NCI-H2227 (cell line): Measurements from ENCODE around the gene CEP78.

Experiments used
- DNase-seq: peaks from one replicate; lab custom pipeline; 2025; ENCODE audit not compliant: unreplicated experiment; lab: John Stamatoyannopoulos, UW

The CEP78 gene

GRCh38 chr9:78306222-78307076 lies 70.6 kb downstream of the CEP78 start:
- DNase-seq: no peak

- no peak for DNase-seq
Observed at GRCh38 chr9:78307360-78307759, 71.5 kb downstream of the CEP78 start.

- no peak for DNase-seq
Observed at GRCh38 chr9:78309066-78309465, 73.2 kb downstream of the CEP78 start.

GRCh38 chr9:78311075-78311474 lies 75.2 kb downstream of the CEP78 start:
- no peak for DNase-seq

GRCh38 chr9:78311886-78312524 lies 76.1 kb downstream of the CEP78 start:
- DNase-seq: no peak

- no peak for DNase-seq
Observed at GRCh38 chr9:78314550-78314949, 78.7 kb downstream of the CEP78 start.

- DNase-seq: no peak
Observed at GRCh38 chr9:78314953-78315870, 79.3 kb downstream of the CEP78 start.

- DNase-seq: no peak
Observed at GRCh38 chr9:78316166-78316892, 80.5 kb downstream of the CEP78 start.

- DNase-seq: no peak
Observed at GRCh38 chr9:78319197-78320029, 83.5 kb downstream of the CEP78 start.

GRCh38 chr9:78320030-78320693 lies 84.3 kb downstream of the CEP78 start:
- DNase-seq: no peak

- no peak for DNase-seq
Observed at GRCh38 chr9:78320875-78321496, 85.1 kb downstream of the CEP78 start.

GRCh38 chr9:78321505-78321904 lies 85.6 kb downstream of the CEP78 start:
- no peak for DNase-seq

- no peak for DNase-seq
Observed at GRCh38 chr9:78324068-78324650, 88.3 kb downstream of the CEP78 start.

- DNase-seq: no peak
Observed at GRCh38 chr9:78324682-78325081, 88.8 kb downstream of the CEP78 start.

GRCh38 chr9:78325343-78325742 lies 89.5 kb downstream of the CEP78 start:
- peak; percentile 39 for DNase-seq

GRCh38 chr9:78325846-78326360 lies 90.0 kb downstream of the CEP78 start:
- DNase-seq: no peak

GRCh38 chr9:78326564-78326963 lies 90.7 kb downstream of the CEP78 start:
- DNase-seq: no peak
